Activated naive CD4-positive, alpha-beta T cell treated with Interleukin-2 at 50 U/mL for 16 hours (primary cell): ENCODE results near the gene TRABD2A.
A peak's percentile ranks its signal among the peaks of the same experiment; 100 is the strongest.

Source experiments
- DNase-seq: peaks from one replicate; pipeline ENCODE4 v3.0.0-alpha.2; 2020

Gene TRABD2A

GRCh38 chr2:84849271-84849952 is 31.5 kb downstream of the TRABD2A start:
- DNase-seq: peak; percentile 55

- no peak for DNase-seq
Measured at GRCh38 chr2:84847326-84848050, 33.4 kb downstream of the TRABD2A start.

- peak; percentile 17 for DNase-seq
Measured at GRCh38 chr2:84846741-84847142, 34.1 kb downstream of the TRABD2A start.

DNA sequence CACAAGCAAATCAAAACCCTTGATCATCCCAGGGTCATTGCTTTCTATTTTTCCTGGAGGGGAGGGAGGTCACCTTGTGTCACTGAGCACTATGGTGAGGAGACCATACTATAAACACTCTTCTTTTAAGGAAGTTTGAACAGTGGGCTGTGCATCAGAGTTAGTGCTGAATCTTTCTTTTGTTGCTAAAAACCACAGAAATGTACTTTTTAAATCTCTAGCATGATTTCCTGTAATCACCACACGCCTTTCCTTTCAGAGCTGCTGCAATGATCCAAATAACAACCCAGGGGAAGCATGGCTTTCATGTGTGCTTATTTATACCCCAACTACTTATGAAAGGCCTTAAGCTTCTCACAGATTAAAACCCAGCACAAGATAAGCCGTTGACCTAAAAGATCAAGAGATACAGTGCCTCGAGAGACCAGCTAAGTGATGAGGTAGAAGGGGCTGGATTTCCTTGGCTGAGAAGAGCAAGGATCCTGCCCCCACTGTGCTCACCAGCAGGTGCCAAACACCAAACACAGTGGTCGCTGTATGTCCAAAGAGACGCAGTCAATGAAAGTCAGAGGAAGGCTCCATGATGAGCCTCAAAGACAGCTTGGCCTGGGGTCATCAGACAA is 34.7 kb downstream of the TRABD2A start:
- DNase-seq: peak; percentile 29

DNA sequence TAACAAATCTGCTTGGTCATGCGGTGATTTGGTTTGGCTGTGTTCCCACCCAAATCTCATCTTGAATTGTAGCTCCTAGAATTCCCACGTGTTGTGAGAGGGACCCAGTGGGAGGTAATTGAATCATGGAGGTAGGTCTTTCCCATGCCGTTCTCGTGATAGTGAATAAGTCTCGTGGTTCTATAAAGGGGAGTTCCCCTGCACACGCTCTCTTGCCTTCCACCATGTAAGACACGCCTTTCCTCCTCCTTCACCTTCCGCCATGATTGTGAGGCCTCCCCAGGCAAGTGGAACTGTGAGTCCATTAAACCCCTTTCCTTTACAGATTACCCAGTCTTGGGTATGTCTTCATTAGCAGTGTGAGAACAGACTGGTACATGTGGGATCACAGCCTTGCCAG is 36.7 kb downstream of the TRABD2A start:
- DNase-seq: no peak

GRCh38 chr2:84841577-84841976 is 39.3 kb downstream of the TRABD2A start:
- DNase-seq: no peak

- no peak for DNase-seq
Measured at GRCh38 chr2:84840306-84840705, 40.6 kb downstream of the TRABD2A start.

DNA sequence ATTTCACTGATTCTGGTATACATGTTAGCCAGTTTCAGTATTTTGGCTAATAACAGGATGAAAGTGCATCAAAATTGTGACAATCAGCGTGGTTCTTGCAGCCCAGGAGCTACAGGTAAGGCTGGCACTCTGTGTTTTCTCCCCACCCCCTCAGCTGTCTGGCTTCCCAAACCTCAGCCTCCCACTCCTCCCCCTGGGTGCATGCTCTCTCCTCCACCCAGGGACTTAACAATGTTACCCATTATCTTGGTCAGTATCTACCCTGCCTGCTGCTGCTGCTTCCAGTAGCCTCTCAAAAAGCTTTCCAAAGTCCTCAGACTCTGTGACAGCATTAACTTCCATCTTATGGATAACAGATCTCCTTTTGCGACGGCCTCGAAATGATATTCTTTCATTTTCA is 41.0 kb downstream of the TRABD2A start:
- no peak for DNase-seq

DNA sequence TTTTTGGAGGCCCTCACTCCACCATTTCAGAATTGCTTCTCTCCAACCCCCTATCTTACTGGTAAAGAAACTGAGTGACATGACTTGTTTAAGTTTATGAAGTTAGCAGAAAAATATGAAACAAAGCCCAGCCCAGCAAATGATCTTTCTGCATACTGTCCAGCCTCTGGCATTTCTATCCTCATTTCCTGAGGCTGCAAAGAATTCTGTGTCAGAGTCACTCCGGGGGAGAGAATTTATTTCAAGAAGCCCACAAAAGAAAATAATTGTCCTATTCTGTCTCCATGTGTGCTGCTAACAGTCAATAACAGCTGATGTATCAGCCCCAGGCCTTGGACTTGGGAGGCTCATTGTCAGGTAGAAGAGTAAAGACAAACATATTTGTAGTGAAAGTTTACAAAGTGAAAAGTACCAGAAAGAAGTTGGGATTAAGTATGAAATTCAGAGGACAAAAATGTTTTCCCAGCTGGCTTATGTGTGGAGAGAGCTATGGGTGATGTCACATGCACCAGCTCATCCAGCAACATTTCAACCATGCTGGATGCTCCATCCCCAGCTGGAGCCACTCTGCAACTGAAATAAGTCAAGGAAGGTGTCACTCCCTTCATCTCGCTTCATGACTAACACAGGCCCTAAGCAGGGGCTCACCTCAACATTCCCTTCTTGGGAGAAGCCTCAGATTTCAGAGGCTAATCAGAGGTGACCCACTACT is 42.3 kb downstream of the TRABD2A start:
- DNase-seq: no peak

DNA sequence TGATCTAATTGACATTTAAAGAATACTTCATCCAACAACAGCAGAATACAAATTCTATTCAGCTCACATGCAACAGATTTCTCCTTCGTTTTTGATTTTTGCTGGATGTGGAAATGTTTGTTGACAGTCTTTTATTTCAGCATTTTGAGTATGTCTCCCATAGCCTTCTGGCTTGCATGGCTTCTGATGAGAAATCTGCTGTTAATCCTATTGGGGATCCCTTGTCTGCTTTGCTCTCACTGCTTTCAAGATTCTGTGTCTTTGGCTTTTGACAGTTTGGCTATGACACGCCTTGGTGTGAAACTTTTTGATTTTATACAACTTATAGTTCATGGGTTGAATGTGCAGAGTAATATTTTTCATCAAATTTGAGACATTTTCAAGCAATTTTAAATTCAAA is 44.7 kb downstream of the TRABD2A start:
- no peak for DNase-seq

- DNase-seq: no peak
Measured at GRCh38 chr2:84833481-84834150, 47.3 kb downstream of the TRABD2A start.

DNA sequence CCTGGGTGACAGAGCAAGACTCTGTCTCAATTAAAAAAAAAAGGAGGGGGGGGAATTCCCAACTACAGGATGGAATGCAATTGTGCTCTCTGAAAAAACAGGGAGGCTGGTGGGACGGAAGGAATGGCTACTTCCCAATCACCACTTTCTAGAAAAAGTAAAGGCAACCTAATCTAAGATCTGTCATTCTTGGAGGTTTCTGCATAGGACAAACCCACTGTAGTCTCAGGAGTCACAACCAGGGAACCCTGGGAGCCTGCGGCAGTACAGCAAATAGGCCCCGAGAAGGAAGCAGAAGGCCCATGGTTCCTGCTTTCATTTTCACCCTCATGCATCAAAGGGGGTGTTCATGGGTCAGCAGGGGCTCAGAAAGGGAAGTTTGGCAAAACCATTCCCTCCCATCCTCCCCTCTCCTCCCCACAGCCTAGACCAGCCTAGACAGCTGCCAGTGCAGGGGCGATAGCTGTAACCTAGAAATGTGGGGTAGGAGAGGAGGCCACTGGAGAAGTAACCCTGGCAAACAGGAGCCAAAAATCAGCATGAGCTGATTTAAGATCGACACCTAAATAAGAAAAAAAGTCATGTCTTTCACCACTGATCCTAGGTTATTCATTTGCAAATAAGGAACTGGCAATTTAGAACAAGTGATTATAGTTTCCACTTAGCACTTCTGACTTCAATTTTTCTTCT is 48.0 kb downstream of the TRABD2A start:
- peak; percentile 22 for DNase-seq

DNA sequence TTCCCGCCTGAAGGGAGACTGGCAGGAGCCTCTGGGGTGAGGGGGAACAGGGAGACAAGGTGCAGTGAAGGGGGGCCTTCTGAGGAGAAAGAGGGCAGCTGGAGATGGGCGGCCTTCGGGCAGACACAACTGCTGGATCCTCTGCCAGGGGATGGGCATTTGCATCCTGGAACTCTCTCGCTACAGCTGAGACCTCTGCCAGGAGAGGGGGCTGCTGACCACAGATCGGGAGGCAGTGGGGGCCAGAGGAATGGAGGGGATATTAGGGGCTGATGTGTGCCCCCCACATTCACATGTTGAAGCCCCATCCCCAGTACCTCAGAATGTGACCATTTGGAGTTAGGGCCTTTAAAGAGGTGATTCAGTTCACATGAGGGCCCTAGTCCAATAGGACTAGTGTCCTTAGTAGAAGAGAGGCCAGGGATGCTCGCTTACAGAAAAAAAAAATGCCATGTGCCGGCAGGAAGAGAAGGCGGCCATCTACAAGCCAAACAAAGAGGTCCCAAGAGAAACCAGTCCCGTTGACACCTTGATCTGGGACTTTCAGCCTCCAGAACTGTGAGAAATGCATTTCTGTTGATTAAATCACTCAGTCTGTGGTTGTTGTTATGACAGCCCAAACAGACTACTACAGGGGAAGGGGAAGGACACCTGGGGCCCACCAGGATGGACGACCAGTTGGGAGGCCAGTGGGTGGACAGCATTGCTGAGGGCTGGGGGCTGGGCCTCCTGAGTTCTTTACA is 50.0 kb downstream of the TRABD2A start:
- DNase-seq: no peak

DNA sequence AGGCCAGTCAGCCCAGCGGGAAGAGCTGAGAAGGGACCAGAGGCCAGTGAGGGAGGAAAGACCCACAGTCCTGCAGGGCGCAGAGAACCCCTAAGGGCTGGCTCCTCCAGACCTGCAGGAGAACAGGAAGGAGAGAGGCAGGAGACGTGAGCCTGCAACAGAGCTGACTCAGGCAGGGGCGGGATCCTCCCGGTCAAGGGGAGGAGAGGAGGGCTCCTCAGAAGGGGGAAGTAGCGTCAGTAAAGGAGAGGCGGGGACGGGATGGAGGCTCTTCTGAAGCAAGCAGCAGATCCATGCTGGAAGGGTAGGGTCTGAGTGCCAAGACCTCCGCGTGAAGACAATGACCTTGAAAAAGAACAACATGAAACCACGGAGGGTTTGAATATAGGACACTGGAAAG is 50.8 kb downstream of the TRABD2A start:
- DNase-seq: no peak

DNA sequence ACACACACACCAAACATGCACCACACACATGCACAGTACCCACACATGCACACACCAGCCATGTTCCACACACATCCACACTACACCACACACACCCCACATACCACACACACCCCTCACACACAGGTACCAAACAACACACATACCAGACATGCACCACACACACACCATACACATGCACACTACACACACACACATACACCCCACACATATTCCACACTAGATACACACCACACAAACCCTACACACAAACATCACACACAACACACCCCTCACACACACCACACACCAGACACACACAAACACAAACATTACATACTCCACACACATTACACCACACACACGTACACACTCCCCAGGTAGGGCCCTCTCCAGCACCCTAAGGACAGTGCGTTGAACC is 51.2 kb downstream of the TRABD2A start:
- no peak for DNase-seq

DNA sequence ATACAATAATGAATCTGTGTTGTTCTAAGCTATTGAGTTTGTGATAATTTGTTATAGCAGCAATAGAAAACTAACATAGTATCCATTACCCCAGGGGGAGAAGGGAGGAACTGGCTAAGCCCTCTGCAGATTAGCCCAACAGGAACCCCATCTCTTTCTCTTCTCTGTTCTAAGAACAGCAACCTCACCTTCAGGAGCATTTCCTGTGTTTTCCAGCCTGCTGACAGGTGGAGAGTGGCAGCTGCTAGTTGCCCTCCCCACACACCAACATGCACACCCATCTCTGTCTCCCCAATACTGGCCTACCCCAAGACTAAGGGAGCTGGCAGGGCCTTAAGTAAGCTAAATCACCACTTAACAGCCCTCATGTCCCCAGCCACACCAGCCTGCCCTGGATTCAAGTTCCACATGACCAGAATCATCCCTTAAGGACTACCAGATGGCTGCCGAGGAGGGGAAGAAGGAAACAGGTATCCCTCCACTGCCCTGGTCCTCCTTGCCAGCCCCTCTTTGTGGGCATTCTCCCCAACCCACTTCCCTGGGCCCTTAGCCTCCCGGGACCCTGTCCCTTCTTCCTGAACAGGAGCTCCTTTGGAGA is 52.8 kb downstream of the TRABD2A start:
- DNase-seq: no peak

DNA sequence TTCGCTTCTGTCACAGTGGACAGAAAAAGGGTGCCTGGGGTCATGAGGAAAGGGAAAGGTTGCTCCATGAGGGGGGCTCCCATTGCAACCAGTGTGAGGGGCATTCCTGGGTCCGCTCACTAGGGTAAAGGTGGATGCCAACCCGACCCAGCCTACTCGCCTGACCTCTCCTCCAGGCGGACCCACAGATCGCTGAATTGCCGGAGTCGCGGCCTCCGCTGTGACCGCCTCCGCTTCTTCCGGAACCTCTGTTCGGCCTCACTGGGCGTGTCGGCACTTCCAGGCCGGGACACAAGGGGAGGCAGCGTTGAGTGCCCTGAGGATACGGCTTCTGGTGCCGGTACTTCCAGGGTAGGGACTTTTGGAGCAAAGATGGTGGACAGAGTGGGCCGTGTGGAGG is 57.1 kb downstream of the TRABD2A start:
- DNase-seq: no peak

DNA sequence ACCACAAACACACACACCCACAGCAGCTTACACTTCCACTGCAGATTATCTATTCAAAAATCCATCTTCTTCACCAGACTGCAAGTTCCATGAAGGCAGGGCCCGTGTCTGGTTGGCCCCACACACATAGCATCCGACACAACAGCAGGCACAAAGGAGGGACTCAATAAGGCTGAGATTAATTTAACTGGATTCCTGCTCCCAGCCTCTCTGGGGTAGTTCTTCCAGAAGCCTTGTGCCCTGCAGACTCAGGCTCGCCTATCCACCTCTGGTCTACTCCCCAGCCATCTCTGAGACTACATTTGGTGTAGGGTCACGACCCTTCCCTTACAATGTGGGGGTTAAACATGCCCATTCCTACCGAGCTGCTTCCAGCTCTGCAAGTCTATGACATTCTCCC is 57.7 kb downstream of the TRABD2A start:
- DNase-seq: no peak

DNA sequence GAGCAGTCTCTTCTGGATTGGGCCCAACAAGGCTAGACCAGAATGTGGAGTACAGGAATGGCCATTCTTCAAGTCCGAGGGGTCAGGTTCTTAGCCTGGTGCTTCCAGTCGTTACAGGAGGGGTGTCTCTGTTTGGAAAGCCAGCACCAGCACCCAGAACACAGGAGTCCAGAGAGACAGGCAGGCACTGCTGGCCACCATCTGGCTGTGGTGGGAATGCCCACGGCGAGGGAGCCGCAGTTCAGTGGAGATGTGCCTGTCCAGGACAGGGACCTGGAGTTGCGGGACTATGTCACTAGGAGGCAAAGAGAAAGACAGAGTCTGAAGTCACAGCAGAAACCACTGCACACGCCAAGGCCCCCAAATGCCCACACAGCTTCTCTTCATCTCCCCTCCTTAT is 59.1 kb downstream of the TRABD2A start:
- DNase-seq: no peak

DNA sequence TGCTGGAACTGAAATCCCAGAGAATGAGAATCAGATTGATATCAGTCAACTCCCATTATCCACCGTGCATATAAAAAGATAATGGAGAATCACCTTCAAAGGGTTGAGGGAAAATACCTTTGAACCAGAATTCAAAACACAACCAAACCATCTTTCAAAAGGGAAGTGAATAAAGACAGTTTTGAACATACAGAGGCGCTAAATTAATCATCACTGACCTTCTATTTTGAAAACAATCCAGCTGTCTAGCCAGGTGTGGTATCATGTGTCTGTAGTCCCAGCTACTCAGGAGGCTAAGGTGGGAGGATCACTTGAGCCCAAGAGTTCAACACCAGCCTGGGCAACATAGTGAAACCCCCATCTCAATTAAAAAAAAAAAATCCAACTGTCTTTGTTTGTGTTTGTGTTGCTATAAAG is 63.6 kb downstream of the TRABD2A start:
- DNase-seq: peak; percentile 18

GRCh38 chr2:84816426-84817026 is 64.4 kb downstream of the TRABD2A start:
- no peak for DNase-seq
